ENCODE data around the gene WIZ. TPM values are rescaled to one million over a fixed set of nuclear protein-coding genes. Genes with fewer than 3 reads are reported as not detected.

WIZ gene
- total and polyA plus RNA-seq, 9 of the 15 experiments (the other 6 are each of a cell fraction or from before 2014, with no cell fraction given), result 0.06 to 37.5 (median 4.8) TPM

- TF ChIP-seq ELF2 (CRISPR knock-in tag; IDR thresholded peaks at IDR 0.05) (no peak), SMARCE1 (IDR thresholded peaks at IDR 0.05) (no peak), ATF7 (IDR thresholded peaks at IDR 0.05) (peak; percentile 87), BACH1 (tag; IDR thresholded peaks at IDR 0.05) (no peak), FOXP1 (CRISPR knock-in tag; IDR thresholded peaks at IDR 0.05) (no peak), CREB3L1 (IDR thresholded peaks at IDR 0.05; ENCODE audit: borderline replicate concordance, low read depth) (0 out of 2 replicates have a peak, but pooled peaks have one; percentile 41), PHF21A (IDR thresholded peaks at IDR 0.05; ENCODE audit: borderline replicate concordance, low read depth) (no peak), SIRT6 (IDR thresholded peaks at IDR 0.05; ENCODE audit: low read depth, low read length) (no peak), CUX1 (CRISPR knock-in tag; IDR thresholded peaks at IDR 0.05) (no peak), MED1 (CRISPR knock-in tag; IDR thresholded peaks at IDR 0.05; ENCODE audit: borderline replicate concordance) (no peak), JUN (IDR thresholded peaks at IDR 0.05; ENCODE audit: borderline replicate concordance, low read depth, low read length) (no peak), JUN (CRISPR knock-in tag; IDR thresholded peaks at IDR 0.05; ENCODE audit: borderline replicate concordance) (no peak), ARID1B (IDR thresholded peaks at IDR 0.05) (0 out of 2 replicates have a peak, but pooled peaks have one; percentile 14), ZKSCAN3 (CRISPR knock-in tag; IDR thresholded peaks at IDR 0.05) (no peak), ZNF280A (IDR thresholded peaks at IDR 0.05; ENCODE audit: low read depth, partially characterized antibody) (no peak), TAF1 (IDR thresholded peaks at IDR 0.05; ENCODE audit: control insufficient read depth, extremely low read depth, insufficient read depth, low read length, severe bottlenecking) (peak; percentile 76), ZZZ3 (IDR thresholded peaks at IDR 0.05) (peak; percentile 33; the same call in 1 of the 2 replicates), ATF3 (IDR thresholded peaks at IDR 0.05) (no peak), ATF3 (CRISPR knock-in tag; conservative IDR thresholded peaks at IDR 0.05) (no peak)
These were observed 31.0 kb downstream of the WIZ start, which contains the start of gene AKAP8L (continued) for GRCh38 chr19:15418579-15419412.

Data from K562 (cell line).